H1 (cell line): Measurements from ENCODE around the gene CCDC86. TPM values are rescaled to one million over a fixed set of nuclear protein-coding genes. Genes with fewer than 3 reads are reported as not detected.

Source experiments
- CTCF ChIA-PET: fragments of 300-600 bp; sonication (Branson Sonifier 250); formaldehyde crosslinking; loops from one replicate; lab custom pipeline; 2021; ENCODE audit not compliant: partially characterized antibody; lab: Charles Lee
- POLR2A ChIA-PET: fragments of 300-600 bp; sonication (Branson Sonifier 250); formaldehyde crosslinking; loops from one replicate; lab custom pipeline; 2021; ENCODE audit warnings: inconsistent platforms; ENCODE audit not compliant: partially characterized antibody; lab: Charles Lee
- DNase-seq, 2 experiments: peaks; one replicate each; pipeline versions ENCODE4 v3.0.0 to v3.0.0-alpha.2; 2010 to 2022; ENCODE audit warnings: low spot score in 2 of 2, low read depth in 1 of 2, mixed read lengths in 1 of 2
- FAIRE-seq: peaks from 2 replicates; lab custom pipeline; 2011; peaks lifted over from hg19 to GRCh38; lab: Jason Lieb, UNC
- H2AFZ ChIP-seq: 2 replicates; pipeline ENCODE4 v1.8.1; 2012; ENCODE audit warnings: low read length, inconsistent platforms
- H2AK5ac ChIP-seq: 2 replicates; pipeline ENCODE4 v1.6.1; 2013; ENCODE audit warnings: low read depth, low read length
- H2BK120ac ChIP-seq: replicated peaks from 2 replicates; pipeline ENCODE3; 2013; ENCODE audit warnings: low read depth, low read length, inconsistent platforms
- H2BK12ac ChIP-seq: 2 replicates; pipeline ENCODE4 v1.6.1; 2013; ENCODE audit warnings: low read depth, low read length
- H2BK15ac ChIP-seq: 2 replicates; pipeline ENCODE4 v1.6.1; 2013; ENCODE audit warnings: low read length
- H2BK20ac ChIP-seq: 2 replicates; pipeline ENCODE4 v1.6.1; 2013; ENCODE audit warnings: low read length
- H2BK5ac ChIP-seq: 2 replicates; pipeline ENCODE4 v1.6.1; 2013; ENCODE audit warnings: low read depth, low read length
- H3K14ac ChIP-seq: 2 replicates; pipeline ENCODE4 v1.6.1; 2013; ENCODE audit warnings: inconsistent platforms; ENCODE audit not compliant: insufficient read length
- H3K18ac ChIP-seq: 2 replicates; pipeline ENCODE4 v1.6.1; 2013; ENCODE audit warnings: low read length; ENCODE audit errors: extremely low read depth
- H3K23ac ChIP-seq: 2 replicates; pipeline ENCODE4 v1.6.1; 2013; ENCODE audit warnings: inconsistent platforms; ENCODE audit not compliant: insufficient read length
- H3K23me2 ChIP-seq: 2 replicates; pipeline ENCODE4 v1.6.1; 2013; ENCODE audit warnings: low read depth, low read length
- H3K27ac ChIP-seq: 2 replicates; pipeline ENCODE4 v1.6.1; 2011; ENCODE audit warnings: low read depth, low read length, inconsistent platforms
- H3K27me3 ChIP-seq, 4 experiments: replicated peaks in 1 of 4; 1 replicate in 1 of 4; 2 replicates in 3 of 4; pipeline versions ENCODE4 v1.6.1 to v1.8.1; 2011 to 2013; ENCODE audit warnings: low read length in 3 of 4, mild to moderate bottlenecking in 3 of 4, inconsistent platforms in 2 of 4, mixed read lengths in 2 of 4, moderate library complexity in 1 of 4; ENCODE audit not compliant: control insufficient read depth in 3 of 4, insufficient read depth in 3 of 4; ENCODE audit errors: extremely low read depth in 1 of 4
- H3K36me3 ChIP-seq, 4 experiments: 2 replicates each; pipeline versions ENCODE4 v1.6.1 to v1.8.1; 2011 to 2013; ENCODE audit warnings: mild to moderate bottlenecking in 4 of 4, low read length in 3 of 4, moderate library complexity in 2 of 4, control low read depth in 1 of 4, inconsistent platforms in 1 of 4; ENCODE audit not compliant: insufficient read depth in 4 of 4, control insufficient read depth in 2 of 4
- H3K4ac ChIP-seq: replicated peaks from 2 replicates; pipeline ENCODE3; 2013; ENCODE audit warnings: low read length, low read depth, mixed read lengths, inconsistent platforms; ENCODE audit not compliant: insufficient read length
- H3K4me1 ChIP-seq, 4 experiments: replicated peaks in 1 of 4; 1 replicate in 1 of 4; 2 replicates in 3 of 4; pipeline versions ENCODE4 v1.6.1 to v1.8.1; 2011 to 2013; ENCODE audit warnings: low read length in 3 of 4, inconsistent platforms in 2 of 4, mixed read lengths in 1 of 4; ENCODE audit not compliant: insufficient read depth in 4 of 4, control insufficient read depth in 3 of 4
- H3K4me2 ChIP-seq, 2 experiments: 2 replicates each; pipeline versions ENCODE4 v1.6.1 to v1.8.1; 2011 to 2013; ENCODE audit warnings: low read depth in 2 of 2, low read length in 2 of 2, control low read depth in 1 of 2, inconsistent platforms in 1 of 2, mild to moderate bottlenecking in 1 of 2; ENCODE audit not compliant: insufficient read depth in 1 of 2
- H3K4me3 ChIP-seq, 4 experiments: fragments of 200-600, 300-600 bp in 1 of 4; sonication (generic), shearing (Covaris generic), sonication (Bioruptor Twin) in 1 of 4; 2 replicates each; pipeline versions ENCODE4 v1.5.1 to v1.8.1; 2011 to 2016; ENCODE audit warnings: low read length in 4 of 4, low read depth in 3 of 4, control low read depth in 2 of 4, inconsistent platforms in 2 of 4, mild to moderate bottlenecking in 2 of 4, mixed read lengths in 1 of 4, moderate library complexity in 1 of 4; ENCODE audit not compliant: insufficient read depth in 2 of 4; ENCODE audit errors: extremely low read depth in 1 of 4
- H3K56ac ChIP-seq: replicated peaks from 2 replicates; pipeline ENCODE3; 2013; ENCODE audit warnings: low read depth, mild to moderate bottlenecking, mixed read lengths, low read length, inconsistent platforms; ENCODE audit not compliant: insufficient read length
- H3K79me1 ChIP-seq: 2 replicates; pipeline ENCODE4 v1.6.1; 2013; ENCODE audit warnings: low read depth, low read length, control low read depth
- H3K79me2 ChIP-seq, 2 experiments: 2 replicates each; pipeline versions ENCODE4 v1.6.1 to v1.8.1; 2012 to 2013; ENCODE audit warnings: low read length in 2 of 2, mild to moderate bottlenecking in 2 of 2, inconsistent platforms in 1 of 2; ENCODE audit not compliant: insufficient read depth in 2 of 2, control insufficient read depth in 1 of 2
- H3K9ac ChIP-seq, 4 experiments: replicated peaks in 1 of 4; 1 replicate in 1 of 4; 2 replicates in 3 of 4; pipeline versions ENCODE4 v1.6.1 to v1.8.1; 2011 to 2013; ENCODE audit warnings: low read depth in 3 of 4, low read length in 3 of 4, control low read depth in 2 of 4, mild to moderate bottlenecking in 2 of 4, moderate library complexity in 2 of 4, inconsistent platforms in 1 of 4; ENCODE audit errors: extremely low read depth in 1 of 4
- H3K9me3 ChIP-seq, 2 experiments: 2 replicates each; pipeline versions ENCODE4 v1.6.1 to v1.8.1; 2012 to 2013; ENCODE audit warnings: mild to moderate bottlenecking in 2 of 2, moderate library complexity in 2 of 2, control low read depth in 1 of 2, inconsistent platforms in 1 of 2, low read depth in 1 of 2, low read length in 1 of 2, mixed read lengths in 1 of 2; ENCODE audit not compliant: insufficient read depth in 2 of 2
- H4K20me1 ChIP-seq, 2 experiments: replicated peaks in 1 of 2; 2 replicates each; pipeline versions ENCODE3 to v1.8.1; 2011 to 2013; ENCODE audit warnings: inconsistent platforms in 2 of 2, low read length in 2 of 2, mild to moderate bottlenecking in 1 of 2; ENCODE audit not compliant: insufficient read depth in 2 of 2, control insufficient read depth in 1 of 2
- H4K5ac ChIP-seq: 2 replicates; pipeline ENCODE4 v1.6.1; 2013; ENCODE audit warnings: low read length, low read depth, mixed read lengths, inconsistent platforms; ENCODE audit not compliant: insufficient read length
- H4K8ac ChIP-seq: 2 replicates; pipeline ENCODE4 v1.8.0; 2013; ENCODE audit warnings: mild to moderate bottlenecking, moderate library complexity, low read length, inconsistent platforms; ENCODE audit not compliant: insufficient read depth; ENCODE audit errors: extremely low read depth
- H4K91ac ChIP-seq: replicated peaks from 2 replicates; pipeline ENCODE3; 2013; ENCODE audit warnings: low read length, mixed read lengths, inconsistent platforms; ENCODE audit not compliant: insufficient read length
- GABPA ChIP-seq: IDR thresholded peaks from 2 replicates; pipeline ENCODE4 v1.6.1; 2011; ENCODE audit warnings: mild to moderate bottlenecking, low read length, moderate library complexity, borderline replicate concordance; ENCODE audit not compliant: insufficient read depth
- KDM1A ChIP-seq: fragments of 200-600, 300-600 bp; sonication (generic); IDR thresholded peaks from 2 replicates; pipeline ENCODE4 v1.7.1; 2016; ENCODE audit warnings: mild to moderate bottlenecking, low read length, borderline replicate concordance
- RXRA ChIP-seq: IDR thresholded peaks from 2 replicates; pipeline ENCODE4 v1.6.1; 2011; ENCODE audit warnings: low read depth, mild to moderate bottlenecking, low read length, moderate library complexity; ENCODE audit not compliant: insufficient read depth
- SAP30 ChIP-seq: fragments of 300-600 bp; sonication (generic); IDR thresholded peaks from 2 replicates; pipeline ENCODE4 v1.7.1; 2012; ENCODE audit warnings: low read length, moderate library complexity, mild to moderate bottlenecking, inconsistent platforms; ENCODE audit not compliant: insufficient read depth, insufficient replicate concordance
- SIRT6 ChIP-seq: IDR thresholded peaks from one replicate; pipeline ENCODE4 v1.7.1; 2012; ENCODE audit warnings: low read length, inconsistent platforms
- SUZ12 ChIP-seq: fragments of 200-600 bp; sonication (generic); IDR thresholded peaks from 2 replicates; pipeline ENCODE4 v1.6.1; 2012; ENCODE audit warnings: mild to moderate bottlenecking, inconsistent platforms, low read length, moderate library complexity, mixed read lengths
- USF2 ChIP-seq: IDR thresholded peaks from 2 replicates; pipeline ENCODE4 v1.6.1; 2011; ENCODE audit warnings: low read length, improper control_type of control experiment
- WGBS, 2 experiments: shearing (Covaris generic) in 1 of 2; methylation state at CpG; one replicate each; pipeline versions ENCODE4 v1.1.6 to v1.1.7; 2013 to 2015; ENCODE audit warnings: low lambda C conversion rate in 2 of 2, mixed read lengths in 2 of 2, inconsistent platforms in 1 of 2, low coverage in 1 of 2, missing lambda C conversion rate in 1 of 2; ENCODE audit not compliant: insufficient replicate concordance in 2 of 2, insufficient coverage in 1 of 2, insufficient read length in 1 of 2; ENCODE audit errors: extremely low coverage in 1 of 2, missing lambda C conversion rate in 1 of 2; 5-methylcytosine and 5-hydroxymethylcytosine counted together
- polyA plus RNA-seq, 7 experiments: library from polyadenylated mRNA; depleted of rRNA in 3 of 7; stranded (reverse) in 5 of 7; unstranded in 2 of 7; fragments of >200 nt in 5 of 7; fragments of 200-250 nt in 2 of 7; gene quantifications; 1 replicate in 5 of 7; 2 replicates in 1 of 7; 4 replicates in 1 of 7; pipeline versions ENCODE4 v1.2.1 to v1.2.3, GENCODE V29; 2011 to 2013; ENCODE audit warnings: missing spikeins in 2 of 7, mixed read lengths in 2 of 7
- total RNA-seq: library from RNA; stranded (reverse); fragmentation: NEBNext Ultra II Directional; extraction: Animal tissue kit (Norgen Biotek cat#: 25700); gene quantifications from 2 replicates; pipeline ENCODE4 v1.2.1, GENCODE V29; 2021

CCDC86 gene
- total and polyA plus RNA-seq, 2 of the 8 experiments (the other 6 are each of a cell fraction or from before 2014, with no cell fraction given) = 37.7 to 76.4 TPM

DNA sequence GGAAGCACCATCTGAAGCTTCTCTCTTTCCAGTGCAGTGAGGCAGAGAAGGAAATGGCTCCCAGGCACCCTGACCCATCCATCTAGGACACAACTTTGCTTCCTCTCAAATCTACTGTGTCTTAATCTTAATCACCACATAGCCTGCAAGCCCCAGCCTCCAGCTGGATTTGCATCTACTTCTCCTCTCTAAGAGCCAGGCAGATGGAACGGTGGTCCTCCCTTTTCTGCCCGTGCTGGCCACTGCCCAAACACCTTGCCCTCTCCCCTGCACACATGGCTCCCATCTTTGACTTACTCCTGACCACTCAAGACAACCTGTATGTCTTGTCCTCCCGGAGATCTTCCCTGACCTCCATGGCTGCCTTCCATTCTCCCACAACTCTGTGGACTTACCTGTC is 49.4 kb upstream of the CCDC86 start:
- peaks cover 32 to 54% of the 10 kb centered on the region in 2 experiments for H3K9me3 ChIP-seq
- H2BK120ac ChIP-seq = no peak overlapping the region
- DNase-seq (no peak), FAIRE-seq (no peak)
- H3K36me3 ChIP-seq = no peaks in the 10 kb centered on the region
- no peak overlapping the region for H3K9ac ChIP-seq
- H3K79me1 ChIP-seq = no peaks in the 10 kb centered on the region
- 90% methylated on average over 3 of the region's 3 CpGs; no CpG with 5 or more reads in 1 of the 2 experiments for WGBS, 2 experiments
- H3K23ac ChIP-seq = no peak overlapping the region
- H3K4me2 ChIP-seq = no peak overlapping the region
- H3K79me2 ChIP-seq = no peaks in the 10 kb centered on the region
- no peak overlapping the region for H3K14ac ChIP-seq
- H4K8ac ChIP-seq = no peak overlapping the region
- no peak overlapping the region for H3K18ac ChIP-seq
- no peak overlapping the region for H3K4ac ChIP-seq
- no peaks in the 10 kb centered on the region for H3K4me1 ChIP-seq
- no peak overlapping the region for H3K56ac ChIP-seq
- no peak overlapping the region for H3K27ac ChIP-seq
- no peak overlapping the region for H3K4me3 ChIP-seq
- H2AK5ac ChIP-seq = no peak overlapping the region; the same call in 1 of the 2 replicates
- no peak overlapping the region for H2BK5ac ChIP-seq
- H4K5ac ChIP-seq = no peak overlapping the region
- ChIA-PET CTCF (interaction anchor here (1.1 to 2.0 kb wide), 2 partner anchors 27 to 30 kb away, joined by 3 to 7 read pairs; no protein-coding TSS in a partner anchor), POLR2A (no interaction called here)
- no peak overlapping the region for H2BK12ac ChIP-seq
- no peak overlapping the region for H2BK15ac ChIP-seq
- no peak overlapping the region for H2BK20ac ChIP-seq
- H3K27me3 ChIP-seq = no peaks in the 10 kb centered on the region; a peak in 2 of 7 replicates
- H4K91ac ChIP-seq = no peak overlapping the region
- no peaks in the 10 kb centered on the region for H3K23me2 ChIP-seq
- H4K20me1 ChIP-seq = no peaks in the 10 kb centered on the region
- H2AFZ ChIP-seq = no peak overlapping the region
- TF ChIP-seq SIRT6 (no peak), KDM1A (no peak), USF2 (no peak), GABPA (no peak), RXRA (no peak), SUZ12 (no peak), SAP30 (no peak)
